ENCODE data around the gene AGPAT2. TPM values are rescaled to one million over a fixed set of nuclear protein-coding genes. Genes with fewer than 3 reads are reported as not detected.

Gene AGPAT2
- total RNA-seq, 1 donor from 2014 or later, result 16.6 TPM

- intact Hi-C loops (cut with micrococcal nuclease), result no loop called here
Measured at GRCh38 chr9:136628268-136628667, 59.0 kb downstream of the AGPAT2 start.

DNA sequence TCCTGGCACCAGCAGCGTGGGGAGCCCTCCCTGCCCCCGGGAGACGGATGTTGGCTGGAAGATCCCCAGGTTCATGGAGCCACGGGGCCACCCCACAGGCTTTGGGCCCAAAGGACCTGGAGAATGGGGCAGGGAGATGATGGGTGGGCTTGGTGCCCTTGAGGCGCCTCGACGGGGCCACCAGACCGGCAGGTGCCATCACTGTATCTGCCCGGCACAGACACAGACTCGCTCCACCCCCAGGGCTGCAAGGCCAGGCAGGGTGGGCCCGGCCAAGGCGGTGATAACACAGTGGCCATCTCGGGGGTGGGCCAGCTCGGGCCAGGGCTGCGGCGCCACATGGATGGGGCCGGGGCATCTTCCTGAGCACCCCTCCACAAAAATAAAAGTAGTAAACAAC lies 59.6 kb downstream of the AGPAT2 start:
- H3K36me3 Mint-ChIP-seq (ENCODE audit: low read depth), result no peaks in the 10 kb centered on the region
- H3K4me1 Mint-ChIP-seq, result peaks cover 4% of the 10 kb centered on the region
- DNase-seq (no peak), ATAC-seq (ENCODE audit: low read depth) (no peak)
- ChIA-PET CTCF (interaction anchor here (4.1 kb wide), 1 partner anchor 141 kb away, joined by 44 read pairs; no protein-coding TSS in a partner anchor), POLR2A (no interaction called here)
- H3K27ac Mint-ChIP-seq, result no peak overlapping the region
- no peaks in the 10 kb centered on the region for H3K9me3 Mint-ChIP-seq
- TF ChIP-seq, protein P1, sequence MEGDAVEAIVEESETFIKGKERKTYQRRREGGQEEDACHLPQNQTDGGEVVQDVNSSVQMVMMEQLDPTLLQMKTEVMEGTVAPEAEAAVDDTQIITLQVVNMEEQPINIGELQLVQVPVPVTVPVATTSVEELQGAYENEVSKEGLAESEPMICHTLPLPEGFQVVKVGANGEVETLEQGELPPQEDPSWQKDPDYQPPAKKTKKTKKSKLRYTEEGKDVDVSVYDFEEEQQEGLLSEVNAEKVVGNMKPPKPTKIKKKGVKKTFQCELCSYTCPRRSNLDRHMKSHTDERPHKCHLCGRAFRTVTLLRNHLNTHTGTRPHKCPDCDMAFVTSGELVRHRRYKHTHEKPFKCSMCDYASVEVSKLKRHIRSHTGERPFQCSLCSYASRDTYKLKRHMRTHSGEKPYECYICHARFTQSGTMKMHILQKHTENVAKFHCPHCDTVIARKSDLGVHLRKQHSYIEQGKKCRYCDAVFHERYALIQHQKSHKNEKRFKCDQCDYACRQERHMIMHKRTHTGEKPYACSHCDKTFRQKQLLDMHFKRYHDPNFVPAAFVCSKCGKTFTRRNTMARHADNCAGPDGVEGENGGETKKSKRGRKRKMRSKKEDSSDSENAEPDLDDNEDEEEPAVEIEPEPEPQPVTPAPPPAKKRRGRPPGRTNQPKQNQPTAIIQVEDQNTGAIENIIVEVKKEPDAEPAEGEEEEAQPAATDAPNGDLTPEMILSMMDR (IDR thresholded peaks at IDR 0.05), result no peak
- no peak overlapping the region for H3K4me3 Mint-ChIP-seq
- intact Hi-C loops (cut with micrococcal nuclease), result no loop called here
- H3K27me3 Mint-ChIP-seq, result peaks cover 18% of the 10 kb centered on the region

More at GRCh38 chr9:136628268-136628667, 59.0 kb downstream of the AGPAT2 start:
- CTCF ChIA-PET, result interaction anchor here (4.1 kb wide), 1 partner anchor 142 kb away, joined by 44 read pairs; no protein-coding TSS in a partner anchor
- TF ChIP-seq, protein P1 (IDR thresholded peaks at IDR 0.05), result no peak
- no peak overlapping the region for H3K4me3 Mint-ChIP-seq
- ATAC-seq (ENCODE audit: low read depth), result no peak
- H3K36me3 Mint-ChIP-seq (ENCODE audit: low read depth), result no peaks in the 10 kb centered on the region
- H3K27me3 Mint-ChIP-seq, result peaks cover 18% of the 10 kb centered on the region
- no peak for DNase-seq
- H3K9me3 Mint-ChIP-seq, result no peaks in the 10 kb centered on the region
- H3K27ac Mint-ChIP-seq, result no peak overlapping the region
- H3K4me1 Mint-ChIP-seq, result peaks cover 4% of the 10 kb centered on the region
- POLR2A ChIA-PET, result no interaction called here

GRCh38 chr9:136626740-136627642 lies 60.3 kb downstream of the AGPAT2 start:
- POLR2A ChIA-PET, result interaction anchor here (0.6 kb wide), 1 partner anchor 138 kb away, joined by 3 read pairs; no protein-coding TSS in a partner anchor
- Mint-ChIP-seq H3K27me3 (peaks cover 18% of the 10 kb centered on the region), H3K4me3 (no peak overlapping the region), H3K36me3 (ENCODE audit: low read depth) (no peaks in the 10 kb centered on the region), H3K9me3 (no peaks in the 10 kb centered on the region), H3K27ac (no peak overlapping the region), H3K4me1 (peaks cover 4% of the 10 kb centered on the region)
- ATAC-seq (ENCODE audit: low read depth), result no peak
- no peak for DNase-seq
- intact Hi-C loops (cut with micrococcal nuclease), result no loop called here
- TF ChIP-seq, protein P1 (IDR thresholded peaks at IDR 0.05), result no peak
- CTCF ChIA-PET, result interaction anchor here (4.1 kb wide), 1 partner anchor 140 kb away, joined by 44 read pairs; no protein-coding TSS in a partner anchor

DNA sequence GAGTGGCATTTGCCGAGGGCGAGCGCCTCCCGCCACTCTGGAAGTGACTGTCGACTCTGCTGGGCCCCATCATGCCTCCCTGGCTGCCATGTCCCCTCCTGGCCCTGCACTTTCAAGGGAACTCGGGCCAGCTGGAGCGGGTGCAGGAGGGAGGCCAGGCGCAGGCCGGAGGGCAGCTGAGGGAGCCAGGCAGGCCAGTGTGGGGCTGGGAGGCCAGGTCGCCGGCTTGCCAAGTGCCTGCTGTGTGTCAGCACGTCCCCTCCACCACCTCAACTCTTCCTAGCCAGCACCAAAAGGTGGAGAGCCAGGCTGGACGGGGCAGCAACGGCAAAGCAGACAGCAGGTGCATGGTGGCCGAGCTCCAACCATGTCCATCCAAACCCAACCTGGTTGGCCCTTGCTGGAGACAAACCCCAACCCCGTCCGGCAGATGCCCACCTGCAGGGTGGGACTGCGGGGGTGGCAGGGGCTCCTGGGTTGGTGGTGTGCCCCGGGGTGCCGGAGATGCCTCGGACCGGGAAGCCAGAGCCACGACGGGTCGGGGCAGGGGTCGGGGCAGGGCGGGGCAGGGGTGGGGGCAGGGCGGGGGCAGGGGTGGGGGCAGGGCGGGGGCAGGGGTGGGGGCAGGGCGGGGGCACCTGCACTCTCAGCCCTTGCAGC lies 61.1 kb downstream of the AGPAT2 start:
- H3K4me1 Mint-ChIP-seq, result peaks cover 4% of the 10 kb centered on the region
- DNase-seq, result no peak
- H3K27ac Mint-ChIP-seq, result no peak overlapping the region
- intact Hi-C loops (cut with micrococcal nuclease), result no loop called here
- no peak overlapping the region for H3K4me3 Mint-ChIP-seq
- ATAC-seq (ENCODE audit: low read depth), result no peak
- peaks cover 18% of the 10 kb centered on the region for H3K27me3 Mint-ChIP-seq
- CTCF ChIA-PET, result interaction anchor here (1.4 to 1.8 kb wide), 3 partner anchors 135 to 140 kb away, joined by 3 to 18 read pairs (median 4); no protein-coding TSS in a partner anchor
- TF ChIP-seq, protein P1 (IDR thresholded peaks at IDR 0.05), result no peak
- H3K36me3 Mint-ChIP-seq (ENCODE audit: low read depth), result no peaks in the 10 kb centered on the region
- POLR2A ChIA-PET, result interaction anchor here (0.6 kb wide), 1 partner anchor 137 kb away, joined by 3 read pairs; no protein-coding TSS in a partner anchor
- no peaks in the 10 kb centered on the region for H3K9me3 Mint-ChIP-seq

Data from activated B cell treated with CpG ODN at 0.5 μM for 24 hours (primary cell).